Measurements from ENCODE around the gene CSHL1.

DNA sequence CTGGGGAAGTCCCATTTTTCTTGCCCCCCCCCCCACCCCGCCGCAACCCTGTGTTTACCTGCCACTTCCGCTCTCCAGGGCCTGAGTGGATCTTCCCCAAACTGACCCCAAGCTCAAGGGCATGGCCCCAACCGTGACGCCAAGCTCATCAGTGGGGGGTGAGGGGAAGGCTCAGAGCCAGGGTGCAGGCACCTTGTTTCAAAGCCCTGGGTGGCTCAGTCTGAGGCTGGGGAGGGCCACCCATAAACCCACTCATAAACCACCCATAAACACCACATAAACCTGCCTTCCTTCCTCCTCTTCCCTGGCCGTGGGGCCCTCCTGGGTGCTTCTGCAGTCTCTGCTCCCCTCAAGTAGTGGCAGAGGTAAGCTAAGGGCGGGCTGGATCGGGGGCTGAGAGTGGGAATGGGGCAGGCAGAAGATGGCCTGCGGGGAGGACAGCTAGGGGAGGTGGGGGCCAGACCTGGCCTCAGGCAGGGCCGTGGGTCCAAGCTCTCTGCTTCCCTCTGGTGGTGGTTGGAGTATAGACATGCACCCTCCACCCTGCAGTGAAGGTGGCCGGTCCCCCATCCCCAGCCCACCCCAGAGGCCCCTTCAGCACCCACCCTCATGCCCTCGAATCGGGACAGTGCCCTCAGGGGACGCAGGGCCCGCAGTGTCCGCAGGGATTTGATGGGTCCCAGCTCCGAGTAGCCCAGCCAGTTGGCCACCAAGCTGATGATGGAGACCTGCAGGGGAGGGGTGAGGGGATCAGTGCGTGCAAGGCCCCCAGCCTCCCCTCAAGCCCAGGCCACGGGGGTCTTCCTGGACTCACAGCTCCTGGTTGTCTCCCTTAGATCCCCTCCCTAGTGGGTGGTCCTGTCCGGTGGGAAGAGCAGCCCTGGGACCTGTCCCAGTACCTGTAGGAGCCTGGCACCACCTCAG, 35.6 kb upstream of the CSHL1 start:
- TF ChIP-seq, protein P1, sequence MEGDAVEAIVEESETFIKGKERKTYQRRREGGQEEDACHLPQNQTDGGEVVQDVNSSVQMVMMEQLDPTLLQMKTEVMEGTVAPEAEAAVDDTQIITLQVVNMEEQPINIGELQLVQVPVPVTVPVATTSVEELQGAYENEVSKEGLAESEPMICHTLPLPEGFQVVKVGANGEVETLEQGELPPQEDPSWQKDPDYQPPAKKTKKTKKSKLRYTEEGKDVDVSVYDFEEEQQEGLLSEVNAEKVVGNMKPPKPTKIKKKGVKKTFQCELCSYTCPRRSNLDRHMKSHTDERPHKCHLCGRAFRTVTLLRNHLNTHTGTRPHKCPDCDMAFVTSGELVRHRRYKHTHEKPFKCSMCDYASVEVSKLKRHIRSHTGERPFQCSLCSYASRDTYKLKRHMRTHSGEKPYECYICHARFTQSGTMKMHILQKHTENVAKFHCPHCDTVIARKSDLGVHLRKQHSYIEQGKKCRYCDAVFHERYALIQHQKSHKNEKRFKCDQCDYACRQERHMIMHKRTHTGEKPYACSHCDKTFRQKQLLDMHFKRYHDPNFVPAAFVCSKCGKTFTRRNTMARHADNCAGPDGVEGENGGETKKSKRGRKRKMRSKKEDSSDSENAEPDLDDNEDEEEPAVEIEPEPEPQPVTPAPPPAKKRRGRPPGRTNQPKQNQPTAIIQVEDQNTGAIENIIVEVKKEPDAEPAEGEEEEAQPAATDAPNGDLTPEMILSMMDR (IDR thresholded peaks at IDR 0.05) = peak; percentile 62 to 72 (median 67)
- TF ChIP-seq POLR2A (IDR thresholded peaks at IDR 0.05) = no peak
- TF ChIP-seq EP300 (IDR thresholded peaks at IDR 0.05) = no peak
